Right renal cortex interstitium (tissue), 3 donors: ENCODE measurements around the gene C8G. TPM values are rescaled to one million over a fixed set of nuclear protein-coding genes. Genes with fewer than 3 reads are reported as not detected.

Experiments used
- DNase-seq, 3 donors: peaks; one replicate each; pipeline ENCODE4 v3.0.0-alpha.2; 2013; ENCODE audit warnings: low read depth in 3 of 3, low spot score in 2 of 3
- polyA plus RNA-seq, 3 donors: library from polyadenylated mRNA; unstranded; fragments of 120-200 nt; gene quantifications; one replicate each; pipeline ENCODE4 v1.2.1, GENCODE V29; 2013; ENCODE audit not compliant: insufficient read length in 3 of 3

Gene C8G
- polyA plus RNA-seq, 3 donors: 0.28 to 0.58 (median 0.46) TPM

- no peak for DNase-seq
Measured at GRCh38 chr9:136920069-136920468, 25.0 kb upstream of the C8G start.

- no peak for DNase-seq
Measured at GRCh38 chr9:136920734-136921231, 24.3 kb upstream of the C8G start.

- no peak for DNase-seq
Measured at GRCh38 chr9:136921307-136921706, 23.7 kb upstream of the C8G start.

GRCh38 chr9:136921718-136922117, 23.3 kb upstream of the C8G start:
- no peak for DNase-seq

- DNase-seq: no peak
Measured at GRCh38 chr9:136922540-136922939, 22.5 kb upstream of the C8G start.

- DNase-seq: no peak
Measured at GRCh38 chr9:136923881-136924280, 21.2 kb upstream of the C8G start.

GRCh38 chr9:136925414-136926153, 19.5 kb upstream of the C8G start:
- no peak for DNase-seq

GRCh38 chr9:136926154-136926704, 18.8 kb upstream of the C8G start:
- no peak for DNase-seq

GRCh38 chr9:136926749-136927148, 18.3 kb upstream of the C8G start:
- DNase-seq: no peak

- DNase-seq: no peak
Measured at GRCh38 chr9:136927343-136928271, 17.4 kb upstream of the C8G start.

- DNase-seq: no peak
Measured at GRCh38 chr9:136928591-136928990, 16.5 kb upstream of the C8G start.

- no peak for DNase-seq
Measured at GRCh38 chr9:136930014-136930413, 15.0 kb upstream of the C8G start.

- DNase-seq: no peak
Measured at GRCh38 chr9:136931611-136932130, 13.4 kb upstream of the C8G start.

GRCh38 chr9:136934277-136934676, 10.8 kb upstream of the C8G start:
- DNase-seq: no peak

GRCh38 chr9:136935651-136936050, 9.4 kb upstream of the C8G start:
- DNase-seq: no peak

- DNase-seq: no peak
Measured at GRCh38 chr9:136936645-136937170, 8.3 kb upstream of the C8G start.

- no peak for DNase-seq
Measured at GRCh38 chr9:136937186-136938001, 7.6 kb upstream of the C8G start.

GRCh38 chr9:136939431-136939995, 5.5 kb upstream of the C8G start:
- no peak for DNase-seq

- no peak for DNase-seq
Measured at GRCh38 chr9:136939996-136940525, 5.0 kb upstream of the C8G start.
